NCI-H524 (cell line): ENCODE measurements around the gene RBAK.
"Not testable (repeated sequence)": the region's sequence is repeated elsewhere in the genome, so short reads cannot be mapped to it uniquely, and the experiment has no call there.

Experiments used
- DNase-seq, 2 experiments: peaks; one replicate each; lab custom pipeline; 2025; lab: John Stamatoyannopoulos, UW

The RBAK gene

DNA sequence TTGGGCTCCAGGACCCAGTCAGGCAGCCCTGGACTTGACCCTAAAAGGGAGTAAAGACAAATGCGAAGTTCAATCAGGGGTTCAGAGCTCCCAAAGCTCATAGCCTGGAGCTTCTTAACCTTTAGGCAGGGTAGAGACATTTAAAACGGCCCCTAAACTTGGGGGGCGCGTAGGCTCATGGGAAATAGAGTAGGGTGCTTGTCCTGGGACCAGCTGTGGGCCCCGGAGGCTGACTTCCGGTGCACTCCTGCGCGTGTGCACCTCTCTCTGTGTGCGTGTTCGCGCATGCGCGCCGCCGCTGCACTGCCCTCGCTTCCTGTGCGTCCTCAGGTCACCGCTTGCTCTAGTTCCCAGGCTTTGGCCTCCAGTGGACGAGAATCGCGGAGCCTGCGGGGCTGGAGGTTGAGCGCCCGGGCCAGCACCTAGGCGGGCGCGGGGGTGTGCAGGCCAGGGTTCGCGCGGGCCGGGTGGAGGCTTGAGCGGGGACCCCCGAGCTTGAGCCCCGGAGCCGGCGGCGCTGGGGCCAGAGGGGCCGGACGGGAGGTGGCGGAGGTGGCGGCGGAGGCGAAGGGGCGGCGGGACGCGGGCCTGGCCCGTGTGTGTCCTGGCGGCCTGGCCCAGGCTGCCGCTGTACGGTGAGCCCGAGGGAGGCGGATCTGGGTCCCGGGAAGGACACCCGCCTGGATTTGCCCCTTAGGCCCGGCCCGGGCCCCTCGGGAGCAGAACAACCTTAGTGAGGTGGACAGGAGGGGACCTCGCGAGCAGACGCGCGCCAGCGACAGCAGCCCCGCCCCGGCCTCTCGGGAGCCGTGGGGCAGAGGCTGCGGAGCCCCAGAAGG is at the start of gene RBAK:
TSS of gene RBAK (plus strand) at position 303 of the 839 bp plus-strand sequence. CDS start 2,217 bp downstream, outside the sequence.
- DNase-seq, result peak; percentile 73 to 93

DNA sequence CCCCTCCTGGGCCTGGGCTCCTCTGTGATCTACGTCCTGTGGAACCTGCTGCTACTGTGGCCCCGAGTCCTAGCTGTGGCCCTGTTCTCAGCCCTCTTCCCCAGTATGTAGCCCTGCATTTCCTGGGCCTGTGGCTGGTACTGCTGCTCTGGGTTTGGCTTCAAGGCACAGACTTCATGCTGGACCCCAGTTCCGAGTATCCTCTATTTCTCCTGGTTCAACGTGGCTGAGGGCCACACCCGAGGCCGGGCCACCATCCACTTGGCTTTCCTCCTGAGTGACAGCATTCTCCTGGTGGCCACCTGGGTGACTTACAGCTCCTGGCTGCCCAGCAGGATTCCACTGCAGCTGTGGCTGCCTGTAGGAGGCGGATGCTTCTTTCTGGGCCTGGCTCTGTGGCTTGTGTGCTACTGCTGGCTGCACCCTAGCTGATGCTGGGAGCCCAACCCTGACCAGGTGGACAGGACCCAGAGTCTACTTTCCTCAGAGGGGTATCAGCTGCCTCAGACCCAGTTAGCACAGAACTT is 48.9 kb upstream of the RBAK start:
- DNase-seq, result no peak

DNA sequence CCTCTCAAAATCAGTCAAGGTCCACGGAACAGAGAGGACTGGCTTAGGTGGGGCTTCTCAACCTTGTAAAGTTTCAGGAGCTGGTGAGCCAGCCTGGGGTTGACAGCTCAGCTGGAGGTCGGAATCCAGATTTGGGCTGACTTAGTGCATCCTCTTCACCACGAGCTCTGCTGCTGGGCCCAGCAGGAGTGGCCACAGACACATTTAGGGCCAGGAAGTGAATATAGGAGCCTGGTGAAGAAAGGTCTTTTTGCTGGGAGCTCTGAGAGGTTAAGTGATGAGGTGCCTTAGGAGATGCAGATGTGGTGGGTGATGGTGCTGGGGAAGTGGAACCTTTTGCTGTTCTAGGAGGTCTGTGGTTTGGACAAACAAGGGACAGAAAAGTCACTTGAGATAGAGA is 47.4 kb upstream of the RBAK start:
- DNase-seq, result no peak

DNA sequence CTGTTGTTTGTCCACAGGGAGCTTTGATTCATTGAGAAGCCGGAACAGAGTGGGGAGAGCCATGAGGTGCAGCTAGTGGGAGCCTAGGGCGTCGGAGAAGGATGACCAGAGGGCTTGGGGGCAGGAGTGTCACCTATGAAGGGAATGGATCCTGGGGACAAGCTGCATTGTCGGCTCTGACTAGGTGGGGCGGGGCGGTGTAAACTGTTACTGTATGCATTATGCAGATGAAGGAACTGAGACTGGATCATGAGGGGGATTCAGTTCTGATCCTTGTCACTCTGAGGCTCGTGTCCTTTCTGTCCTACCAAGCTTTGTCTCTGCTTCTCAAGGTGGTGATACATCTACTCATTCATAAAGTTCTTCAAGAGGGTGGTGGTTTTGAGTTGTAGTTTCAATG is 46.8 kb upstream of the RBAK start:
- DNase-seq, result no peak

DNA sequence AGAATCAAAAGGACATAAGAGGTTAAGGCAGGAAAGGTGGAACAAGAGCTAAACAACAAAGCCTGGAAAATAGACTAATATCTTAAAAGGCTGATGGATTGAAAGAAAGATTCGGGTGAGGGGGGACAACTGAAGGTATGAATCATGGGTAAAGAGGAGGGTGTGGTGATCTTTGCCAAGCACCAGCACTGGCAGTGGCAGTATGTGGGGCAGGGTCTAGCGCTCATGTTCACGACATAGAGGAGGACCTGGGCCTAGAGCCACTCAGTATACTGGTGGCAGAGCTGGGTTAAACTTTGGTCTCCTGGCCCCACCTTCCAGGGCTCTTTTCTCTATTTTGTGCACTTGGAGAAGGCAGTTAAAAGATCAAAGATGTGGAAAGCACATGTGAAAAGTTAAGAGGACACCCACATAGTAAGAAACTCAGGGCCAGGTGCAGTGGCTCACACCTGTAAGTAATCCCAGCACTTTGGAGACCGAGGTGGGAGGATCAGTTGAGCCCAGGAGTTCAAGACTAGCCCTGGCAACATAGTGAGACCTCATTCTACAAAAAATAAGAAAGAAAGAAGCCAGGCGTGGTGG is 46.2 kb upstream of the RBAK start:
- no peak for DNase-seq

DNA sequence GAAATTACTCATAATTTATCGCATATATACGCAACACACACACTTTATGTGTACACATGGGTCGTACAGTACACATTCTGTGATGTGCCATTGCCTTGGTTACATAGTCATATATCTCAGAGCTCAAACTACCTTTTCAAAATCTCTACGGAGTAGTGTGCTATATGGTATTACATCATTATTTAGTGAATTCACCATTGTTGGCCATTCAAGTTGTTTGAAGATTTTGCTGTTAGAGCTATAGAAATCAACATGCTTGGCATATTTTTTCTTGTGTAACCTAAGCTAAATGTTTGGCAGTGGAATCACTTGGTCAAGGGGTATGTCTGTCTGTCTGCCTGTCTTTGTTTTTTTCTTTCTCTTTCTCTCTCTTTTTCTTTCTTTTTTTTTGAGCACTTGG is 44.7 kb upstream of the RBAK start:
- DNase-seq, result no peak

DNA sequence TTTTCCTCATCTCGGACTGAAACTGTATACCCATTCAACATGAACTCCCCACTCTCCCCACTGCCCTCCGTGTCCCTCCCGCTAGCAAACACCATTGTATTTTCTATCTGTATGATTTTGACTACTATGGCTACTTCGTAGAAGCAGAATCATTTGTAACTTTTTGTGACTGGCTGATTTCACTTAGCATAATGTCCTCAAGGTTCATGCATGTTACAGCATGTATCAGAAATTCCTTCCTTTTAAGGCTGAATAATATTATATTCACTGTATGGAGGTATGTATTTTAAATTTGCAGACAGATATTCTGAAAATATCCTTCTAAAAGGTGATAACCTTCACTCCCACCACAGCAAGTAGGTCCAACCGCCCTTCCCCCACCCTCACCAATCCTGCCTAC is 43.7 kb upstream of the RBAK start:
- DNase-seq, result no peak

DNA sequence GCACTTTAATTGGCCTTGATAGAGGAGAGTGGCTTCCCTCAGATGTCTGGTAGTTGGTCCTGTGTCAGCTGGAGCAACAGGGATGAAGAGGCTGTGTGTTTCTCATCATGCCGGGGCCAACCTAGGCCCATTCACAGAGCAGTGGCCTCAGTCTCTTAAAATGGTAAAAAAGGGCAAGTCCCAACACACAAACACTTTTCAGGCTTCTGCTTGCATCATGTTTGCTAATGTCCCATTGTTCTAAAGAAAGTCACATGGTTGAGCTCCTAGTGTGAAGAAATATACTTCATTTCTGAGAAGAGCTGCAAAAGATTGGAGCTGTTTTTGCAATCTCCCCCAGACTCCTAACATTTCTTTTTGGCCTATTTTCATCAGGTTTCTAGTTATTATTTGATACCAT is 40.6 kb upstream of the RBAK start:
- no peak for DNase-seq

DNA sequence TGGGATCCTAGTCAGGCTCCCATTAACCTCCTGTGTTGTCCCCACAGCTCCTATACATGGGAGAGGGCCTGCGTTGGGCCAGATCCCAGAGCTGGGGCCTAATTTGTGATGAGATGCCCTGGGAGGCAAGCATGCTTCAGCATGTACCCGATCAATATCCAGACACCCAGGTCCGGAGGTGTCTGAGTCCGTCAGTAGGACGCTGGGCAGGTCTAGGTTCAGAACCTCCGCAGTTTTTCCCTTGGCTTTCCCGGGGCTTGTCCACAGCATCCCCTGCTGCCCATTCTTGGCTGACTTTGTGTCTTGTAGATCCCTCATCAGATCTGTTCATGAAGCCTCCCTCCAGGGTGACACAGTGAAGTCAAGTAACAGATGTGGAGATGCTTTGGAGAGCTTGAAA is 32.7 kb upstream of the RBAK start:
- no peak for DNase-seq

DNA sequence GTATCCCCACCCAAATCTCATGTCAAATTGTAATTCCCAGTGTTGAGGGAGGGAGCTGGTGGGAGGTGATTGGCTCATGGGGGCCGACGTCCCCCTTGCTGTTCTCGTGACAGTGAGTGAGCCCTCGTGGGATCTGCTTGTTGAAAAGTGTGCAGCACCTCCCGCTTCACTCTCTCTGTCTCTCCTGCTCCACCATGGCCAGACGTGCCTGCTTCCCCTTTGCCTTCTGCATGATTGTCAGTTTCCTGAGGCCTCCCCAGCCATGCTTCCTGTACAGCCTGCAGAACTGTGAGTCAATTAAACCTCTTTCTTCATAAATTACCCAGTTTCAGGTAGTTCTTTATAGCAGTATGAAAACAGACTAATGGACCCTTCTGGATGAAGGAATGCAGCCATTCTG is 29.7 kb upstream of the RBAK start:
- not testable (repeated sequence) for DNase-seq

DNA sequence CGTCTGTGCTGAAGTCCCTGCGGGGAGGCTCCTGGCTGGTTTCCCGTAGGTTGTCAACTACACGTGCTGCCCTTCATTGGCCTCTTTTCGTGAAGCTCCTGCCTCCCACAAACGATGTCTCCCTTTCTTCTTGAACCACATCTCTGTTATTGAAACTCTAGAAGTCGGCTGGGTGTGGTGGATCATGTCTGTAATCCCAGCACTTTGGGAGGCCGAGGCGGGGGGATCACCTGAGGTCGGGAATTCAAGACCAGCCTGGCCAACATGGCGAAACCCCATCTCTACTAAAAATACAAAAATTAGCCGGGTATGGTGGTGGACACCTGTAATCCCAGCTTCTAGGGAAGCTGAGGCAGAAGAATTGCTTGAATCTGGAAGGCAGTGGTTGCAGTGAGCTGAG is 28.0 kb upstream of the RBAK start:
- DNase-seq, result not testable (repeated sequence)

DNA sequence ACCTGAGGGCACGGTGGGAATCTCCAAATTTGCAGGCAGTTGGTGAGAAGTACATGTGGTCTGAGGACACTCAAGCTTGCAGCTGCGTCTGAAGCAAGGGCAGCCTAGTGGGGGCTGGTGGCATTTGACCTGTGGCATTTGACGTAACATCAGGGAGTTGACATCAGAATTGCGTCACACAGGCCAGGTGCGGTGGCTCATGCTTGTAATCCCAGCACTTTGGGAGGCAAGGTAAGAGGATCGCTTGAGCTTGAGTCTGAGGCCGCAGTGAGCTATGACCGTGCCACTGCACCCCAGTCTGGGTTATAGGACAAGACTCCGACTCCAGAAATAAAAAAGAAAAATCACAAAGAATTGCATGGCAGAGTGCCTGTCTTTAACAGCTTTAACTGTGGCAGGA is 25.6 kb upstream of the RBAK start:
- no peak for DNase-seq

DNA sequence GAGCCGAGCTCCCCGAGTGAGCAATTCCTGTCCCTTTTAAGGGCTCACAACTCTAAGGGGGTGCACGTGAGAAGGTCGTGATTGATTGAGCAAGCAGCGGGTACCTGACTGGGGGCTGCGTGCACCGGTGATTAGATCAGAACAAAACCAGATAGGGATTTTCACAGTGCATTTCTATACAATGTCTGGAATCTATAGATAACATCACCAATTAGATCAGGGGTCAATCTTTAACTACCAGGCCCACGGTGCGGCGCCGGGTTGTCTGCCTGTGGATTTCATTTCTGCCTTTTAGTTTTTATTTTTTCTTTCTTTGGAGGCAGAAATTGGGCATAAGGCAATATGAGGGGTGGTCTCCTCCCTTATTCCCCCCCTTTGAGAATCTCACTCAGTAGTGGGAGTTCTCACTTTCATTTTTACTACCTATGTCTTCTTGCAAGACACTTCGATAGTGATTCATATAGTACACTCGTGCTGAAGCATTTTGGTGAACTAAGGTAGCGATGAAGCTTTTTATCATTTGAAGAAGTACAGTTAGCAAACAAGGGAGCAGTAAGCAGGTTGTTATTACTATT is 24.6 kb upstream of the RBAK start:
- DNase-seq, result not testable (repeated sequence)

DNA sequence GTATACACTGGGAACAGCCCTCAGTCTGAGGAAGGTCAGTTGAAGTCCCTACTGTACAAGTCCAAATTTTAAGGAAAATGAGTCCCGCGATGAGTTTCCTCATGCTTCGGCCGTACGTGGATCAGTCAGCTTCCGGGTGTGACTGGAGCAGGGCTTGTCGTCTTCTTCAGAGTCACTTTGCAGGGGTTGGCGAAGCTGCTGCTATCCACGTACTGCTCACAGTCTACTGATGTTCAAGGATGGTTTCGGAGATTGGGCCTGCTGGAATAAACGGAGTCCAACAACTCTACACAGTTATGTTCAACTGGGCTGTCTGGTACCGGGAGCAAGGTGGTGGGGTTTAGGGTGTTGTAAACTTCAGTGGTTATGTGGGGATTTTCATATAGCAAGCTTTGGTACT is 22.0 kb upstream of the RBAK start:
- not testable (repeated sequence) for DNase-seq

DNA sequence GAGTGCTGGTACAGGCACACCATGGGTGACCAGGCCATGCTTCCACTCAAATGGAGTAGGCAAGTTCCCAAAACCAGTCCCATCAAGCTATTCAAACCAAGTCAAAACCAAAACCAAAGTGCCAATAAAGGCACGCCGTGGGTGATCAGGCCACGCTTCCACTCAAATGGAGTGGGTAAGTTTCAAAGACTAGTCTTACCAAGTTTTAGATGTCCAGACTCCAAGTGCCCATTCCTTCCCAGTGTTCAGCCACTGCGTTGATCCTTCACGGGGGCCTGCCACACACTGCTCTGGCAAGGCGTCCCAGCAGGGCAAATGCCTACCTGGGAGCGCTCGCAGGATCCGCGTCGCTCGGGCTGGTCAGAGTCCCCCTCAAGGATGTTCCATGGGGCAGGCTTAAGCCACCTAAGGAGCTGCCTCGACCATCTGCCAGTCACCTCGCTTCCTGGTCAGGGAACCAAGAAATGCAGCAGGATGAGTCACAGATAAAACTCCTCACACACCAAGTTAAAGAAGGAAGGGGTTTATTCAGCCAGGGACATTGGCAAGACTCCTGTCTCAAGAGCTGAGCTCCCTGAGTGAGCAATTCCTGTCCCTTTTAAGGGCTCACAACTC is 17.8 kb upstream of the RBAK start:
- DNase-seq, result not testable (repeated sequence)

DNA sequence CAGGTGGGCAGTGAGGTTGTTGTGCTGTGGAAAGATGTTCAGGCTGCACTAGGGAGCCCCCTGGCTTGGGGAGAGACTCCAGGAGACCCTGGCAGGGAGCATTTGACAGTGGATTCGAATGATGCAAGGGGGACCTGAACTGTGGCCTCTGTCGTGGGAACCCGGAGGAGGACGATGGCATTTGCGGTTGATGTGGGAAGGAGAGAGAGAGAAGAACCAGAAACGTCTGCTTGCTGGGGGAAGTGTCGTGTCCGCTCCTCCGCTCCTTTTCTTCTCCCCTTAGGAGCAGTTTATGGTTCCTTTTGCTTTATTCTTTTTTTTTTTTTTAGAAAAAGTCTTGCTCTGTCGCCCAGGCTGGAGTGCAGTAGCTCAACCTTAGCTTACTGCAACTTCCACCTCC is 12.5 kb upstream of the RBAK start:
- not testable (repeated sequence) for DNase-seq

DNA sequence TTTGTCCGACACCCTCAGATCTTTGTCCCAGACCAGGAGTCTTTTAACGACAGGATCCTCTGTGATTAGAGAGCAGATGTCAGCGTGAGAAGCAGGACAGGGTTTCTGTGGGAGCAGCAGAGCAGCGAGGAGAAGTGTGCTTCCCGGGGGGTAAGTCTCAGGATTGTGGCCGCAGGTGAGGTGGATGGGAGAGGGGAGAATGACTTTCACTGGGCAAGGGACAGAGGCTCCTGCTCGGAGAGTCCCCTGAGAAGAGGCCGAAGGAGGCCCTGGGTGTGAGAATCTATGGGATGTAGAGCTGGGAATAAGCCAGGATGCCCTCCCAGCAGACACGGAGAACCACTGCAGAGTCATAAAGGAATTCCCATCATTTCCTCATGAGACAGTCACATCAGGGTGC is 10.4 kb upstream of the RBAK start:
- no peak for DNase-seq

DNA sequence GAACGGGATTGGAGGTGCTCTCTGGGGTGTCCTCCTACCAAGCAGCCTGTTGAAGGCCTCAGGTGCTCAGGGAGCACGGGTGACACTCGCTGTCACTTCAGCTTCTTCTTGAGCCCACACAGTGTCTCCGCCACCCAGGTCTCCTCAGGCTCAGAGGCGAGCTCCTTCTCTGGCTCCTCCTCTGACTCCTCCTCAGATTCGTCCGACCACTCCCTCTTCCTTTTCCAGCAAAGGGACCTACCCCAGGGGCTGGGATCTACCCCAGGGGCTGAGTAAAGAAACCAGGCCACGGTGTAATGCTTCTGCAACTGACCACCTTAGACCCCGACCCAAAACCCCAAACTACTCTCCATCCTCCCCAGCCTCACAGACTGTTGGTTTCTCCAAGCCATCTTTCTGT is 9.2 kb upstream of the RBAK start:
- no peak for DNase-seq

DNA sequence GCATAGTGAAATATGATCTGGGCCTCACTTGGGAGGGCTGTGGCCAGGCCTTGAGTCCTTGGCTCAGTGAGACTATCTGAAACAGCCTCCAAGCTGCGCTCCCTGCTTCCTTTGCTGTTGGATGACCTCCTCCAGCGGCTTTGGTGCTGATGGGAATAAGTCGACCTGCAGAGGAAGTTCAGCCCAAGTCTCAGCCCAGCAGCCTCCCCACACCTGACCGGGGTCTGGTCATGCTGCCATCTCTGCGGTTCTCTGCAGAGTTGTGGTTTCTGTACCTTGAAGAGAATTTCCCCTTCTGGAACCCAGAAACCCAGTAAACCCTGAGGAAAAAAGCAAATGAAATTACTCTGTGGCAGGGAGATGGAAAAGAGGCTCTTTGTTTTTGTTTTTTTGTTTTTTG is 4.6 kb upstream of the RBAK start:
- no peak for DNase-seq

DNA sequence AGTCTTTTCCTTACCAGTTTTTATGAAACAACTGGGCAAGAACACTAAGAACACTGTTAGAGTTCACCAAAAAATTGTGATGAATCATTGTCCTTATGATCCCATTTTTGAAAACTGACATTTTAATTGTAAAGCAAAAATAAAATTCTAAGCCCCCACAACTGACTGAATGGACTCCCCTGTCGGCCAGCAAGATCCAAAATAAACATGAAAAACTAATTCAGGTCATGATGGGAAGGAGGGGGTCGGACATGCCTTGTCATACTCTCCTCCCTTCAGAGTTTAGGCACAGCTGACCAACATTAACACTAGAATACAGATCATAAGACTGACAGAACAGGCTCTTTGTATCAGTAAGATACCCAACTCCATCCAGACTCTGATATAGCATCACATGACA is 2.0 kb upstream of the RBAK start:
- DNase-seq, result no peak

DNA sequence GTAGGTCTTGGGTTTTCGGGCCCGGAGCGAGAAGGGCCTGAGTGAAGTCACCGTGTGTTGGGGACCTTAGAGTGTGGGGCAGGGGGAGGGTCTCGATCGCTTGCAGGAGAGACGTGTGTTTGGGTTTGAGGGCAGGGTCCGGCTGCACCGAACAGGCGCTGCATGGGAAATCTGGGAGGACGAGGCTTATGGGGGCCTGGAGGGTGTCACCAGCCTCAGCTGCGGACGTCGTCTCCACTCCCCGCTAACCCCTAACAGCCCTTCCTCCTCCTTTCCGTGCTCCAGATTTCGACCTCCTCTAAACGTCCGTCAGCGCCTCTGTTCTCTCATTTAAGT is 705 bp downstream of the RBAK start:
- DNase-seq, result not testable (repeated sequence)

DNA sequence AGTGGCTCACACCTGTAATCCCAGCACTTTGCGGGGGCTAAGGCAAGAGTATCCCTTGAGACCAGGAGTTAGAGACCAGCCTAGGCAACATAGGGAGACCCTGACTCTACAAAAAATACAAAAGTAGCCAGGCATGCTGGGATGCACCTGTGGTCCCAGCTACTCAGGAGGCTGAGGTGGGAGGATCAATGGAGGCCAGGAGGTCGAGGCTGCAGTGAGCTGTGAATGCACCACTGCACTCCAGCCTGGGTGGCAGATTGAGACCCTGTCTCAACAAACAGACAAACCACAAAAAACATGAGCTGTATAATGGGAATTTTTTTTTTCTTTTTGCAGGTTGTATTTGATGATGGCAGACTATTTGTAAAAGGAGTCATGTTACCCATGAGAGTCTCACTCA is 1.5 kb downstream of the RBAK start:
- not testable (repeated sequence) for DNase-seq

DNA sequence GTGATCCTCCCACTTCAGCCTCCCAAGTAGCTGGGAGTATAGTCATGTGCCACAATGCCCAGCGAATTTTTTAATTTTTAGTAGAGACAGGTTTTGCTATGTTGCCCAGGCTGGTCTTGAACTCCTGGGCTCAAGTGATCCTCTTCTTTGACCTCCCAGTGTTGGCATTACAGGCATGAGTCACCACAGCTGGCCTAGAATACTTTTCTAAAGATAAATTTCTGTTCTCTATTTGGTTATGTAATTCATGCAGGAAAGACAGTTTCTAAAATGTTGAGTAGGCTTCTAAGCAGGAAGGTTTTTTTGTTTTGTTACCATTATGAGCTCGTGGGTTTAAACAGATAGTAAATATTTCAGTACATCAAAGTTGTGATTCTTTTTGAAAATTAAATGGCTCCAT is 5.0 kb downstream of the RBAK start:
- no peak for DNase-seq
